ENCODE measurements around the gene FSTL5.

FSTL5 gene

GRCh38 chr4:161900110-161900509 is 263.7 kb downstream of the FSTL5 start:
- ATAC-seq (ENCODE audit: insufficient read depth, low read depth) = no peak
- TF ChIP-seq, protein P1, sequence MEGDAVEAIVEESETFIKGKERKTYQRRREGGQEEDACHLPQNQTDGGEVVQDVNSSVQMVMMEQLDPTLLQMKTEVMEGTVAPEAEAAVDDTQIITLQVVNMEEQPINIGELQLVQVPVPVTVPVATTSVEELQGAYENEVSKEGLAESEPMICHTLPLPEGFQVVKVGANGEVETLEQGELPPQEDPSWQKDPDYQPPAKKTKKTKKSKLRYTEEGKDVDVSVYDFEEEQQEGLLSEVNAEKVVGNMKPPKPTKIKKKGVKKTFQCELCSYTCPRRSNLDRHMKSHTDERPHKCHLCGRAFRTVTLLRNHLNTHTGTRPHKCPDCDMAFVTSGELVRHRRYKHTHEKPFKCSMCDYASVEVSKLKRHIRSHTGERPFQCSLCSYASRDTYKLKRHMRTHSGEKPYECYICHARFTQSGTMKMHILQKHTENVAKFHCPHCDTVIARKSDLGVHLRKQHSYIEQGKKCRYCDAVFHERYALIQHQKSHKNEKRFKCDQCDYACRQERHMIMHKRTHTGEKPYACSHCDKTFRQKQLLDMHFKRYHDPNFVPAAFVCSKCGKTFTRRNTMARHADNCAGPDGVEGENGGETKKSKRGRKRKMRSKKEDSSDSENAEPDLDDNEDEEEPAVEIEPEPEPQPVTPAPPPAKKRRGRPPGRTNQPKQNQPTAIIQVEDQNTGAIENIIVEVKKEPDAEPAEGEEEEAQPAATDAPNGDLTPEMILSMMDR (IDR thresholded peaks at IDR 0.05; ENCODE audit: borderline replicate concordance, extremely low read depth, low read length, poor library complexity, severe bottlenecking) = no peak
- no peak for TF ChIP-seq EZH2 (IDR thresholded peaks at IDR 0.05; ENCODE audit: borderline replicate concordance, low read depth, low read length, severe bottlenecking)
- DNase-seq = no peak
- Histone ChIP-seq H3K27me3 (ENCODE audit: insufficient read depth, low read length, poor library complexity) (no peaks in the 10 kb centered on the region), H4K20me1 (ENCODE audit: insufficient read depth, low read length) (no peaks in the 10 kb centered on the region), H3K4me3 (ENCODE audit: low read depth in 1 of 2, low read length in 2 of 2) (no peak overlapping the region), H3K4me2 (ENCODE audit: insufficient read depth, low read length) (no peak overlapping the region), H2AFZ (ENCODE audit: low read depth, low read length) (no peak overlapping the region), H3K9ac (ENCODE audit: low read depth, low read length) (no peak overlapping the region), H3K79me2 (ENCODE audit: insufficient read depth, low read length) (no peaks in the 10 kb centered on the region), H3K36me3 (ENCODE audit: insufficient read depth, low read length) (no peaks in the 10 kb centered on the region), H3K4me1 (ENCODE audit: insufficient read depth, low read length) (no peaks in the 10 kb centered on the region), H3K9me3 (ENCODE audit: insufficient read depth, low read length, severe bottlenecking) (no peaks in the 10 kb centered on the region), H3K27ac (ENCODE audit: low read length) (no peak overlapping the region)

GRCh38 chr4:161894493-161895167 is 269.2 kb downstream of the FSTL5 start:
- Histone ChIP-seq H2AFZ (ENCODE audit: low read depth, low read length) (no peak overlapping the region), H3K4me2 (ENCODE audit: insufficient read depth, low read length) (no peak overlapping the region)

GRCh38 chr4:161894014-161894413 is 269.8 kb downstream of the FSTL5 start:
- ATAC-seq (ENCODE audit: insufficient read depth, low read depth) (no peak), DNase-seq (no peak)
- H3K9ac ChIP-seq (ENCODE audit: low read depth, low read length) = no peak overlapping the region
- no peak overlapping the region for H2AFZ ChIP-seq (ENCODE audit: low read depth, low read length)
- TF ChIP-seq EZH2 (IDR thresholded peaks at IDR 0.05; ENCODE audit: borderline replicate concordance, low read depth, low read length, severe bottlenecking) = no peak
- TF ChIP-seq, protein P1 (IDR thresholded peaks at IDR 0.05; ENCODE audit: borderline replicate concordance, extremely low read depth, low read length, poor library complexity, severe bottlenecking) = no peak
- H3K27me3 ChIP-seq (ENCODE audit: insufficient read depth, low read length, poor library complexity) = no peaks in the 10 kb centered on the region
- H3K4me1 ChIP-seq (ENCODE audit: insufficient read depth, low read length) = no peaks in the 10 kb centered on the region
- H4K20me1 ChIP-seq (ENCODE audit: insufficient read depth, low read length) = no peaks in the 10 kb centered on the region
- H3K4me3 ChIP-seq (ENCODE audit: low read depth in 1 of 2, low read length in 2 of 2) = no peak overlapping the region
- H3K4me2 ChIP-seq (ENCODE audit: insufficient read depth, low read length) = no peak overlapping the region
- H3K9me3 ChIP-seq (ENCODE audit: insufficient read depth, low read length, severe bottlenecking) = no peaks in the 10 kb centered on the region
- H3K79me2 ChIP-seq (ENCODE audit: insufficient read depth, low read length) = no peaks in the 10 kb centered on the region
- H3K27ac ChIP-seq (ENCODE audit: low read length) = no peak overlapping the region
- H3K36me3 ChIP-seq (ENCODE audit: insufficient read depth, low read length) = no peaks in the 10 kb centered on the region

More at GRCh38 chr4:161894493-161895167, 269.2 kb downstream of the FSTL5 start:
- Histone ChIP-seq H3K9me3 (ENCODE audit: insufficient read depth, low read length, severe bottlenecking) (no peaks in the 10 kb centered on the region), H4K20me1 (ENCODE audit: insufficient read depth, low read length) (no peaks in the 10 kb centered on the region), H3K36me3 (ENCODE audit: insufficient read depth, low read length) (no peaks in the 10 kb centered on the region), H3K4me1 (ENCODE audit: insufficient read depth, low read length) (no peaks in the 10 kb centered on the region), H3K27me3 (ENCODE audit: insufficient read depth, low read length, poor library complexity) (no peaks in the 10 kb centered on the region), H3K9ac (ENCODE audit: low read depth, low read length) (no peak overlapping the region), H3K27ac (ENCODE audit: low read length) (no peak overlapping the region), H3K4me3 (ENCODE audit: low read depth in 1 of 2, low read length in 2 of 2) (no peak overlapping the region), H3K79me2 (ENCODE audit: insufficient read depth, low read length) (no peaks in the 10 kb centered on the region)
- TF ChIP-seq, protein P1 (IDR thresholded peaks at IDR 0.05; ENCODE audit: borderline replicate concordance, extremely low read depth, low read length, poor library complexity, severe bottlenecking) = no peak
- no peak for TF ChIP-seq EZH2 (IDR thresholded peaks at IDR 0.05; ENCODE audit: borderline replicate concordance, low read depth, low read length, severe bottlenecking)
- no peak for ATAC-seq (ENCODE audit: insufficient read depth, low read depth)
- no peak for DNase-seq

Measured in DND-41 (cell line).